Kidney (tissue), 14 donors: ENCODE measurements around the gene ZFAND3. TPM values are rescaled to one million over a fixed set of nuclear protein-coding genes. Genes with fewer than 3 reads are reported as not detected.

Experiments used
- DNase-seq, 5 donors: peaks; one replicate each; pipeline ENCODE4 v3.0.0-alpha.2; 2013 to 2020
- FAIRE-seq: peaks from 2 replicates; lab custom pipeline; 2012; peaks lifted over from hg19 to GRCh38; lab: Jason Lieb, UNC
- H3K27ac ChIP-seq, 2 donors: one replicate each; pipeline ENCODE4 v1.7.0; 2013; ENCODE audit warnings: low read depth in 2 of 2, low read length in 2 of 2, inconsistent platforms in 1 of 2
- H3K27me3 ChIP-seq: one replicate; pipeline ENCODE4 v1.7.1; 2013; ENCODE audit warnings: low read length, inconsistent platforms; ENCODE audit not compliant: control insufficient read depth, insufficient read depth
- H3K36me3 ChIP-seq, 3 donors: one replicate each; pipeline versions ENCODE4 v1.7.0 to v1.7.1; 2013; ENCODE audit warnings: low read length in 3 of 3, control low read depth in 1 of 3, inconsistent platforms in 1 of 3; ENCODE audit not compliant: insufficient read depth in 3 of 3, control insufficient read depth in 2 of 3
- H3K4me1 ChIP-seq, 3 donors: one replicate each; pipeline versions ENCODE4 v1.7.0 to v1.7.1; 2013; ENCODE audit warnings: low read length in 3 of 3, inconsistent platforms in 1 of 3, low read depth in 1 of 3; ENCODE audit not compliant: control insufficient read depth in 2 of 3, insufficient read depth in 2 of 3
- H3K4me3 ChIP-seq, 3 donors: one replicate each; pipeline versions ENCODE4 v1.7.0 to v1.8.1; 2013; ENCODE audit warnings: low read length in 3 of 3, control low read depth in 1 of 3, inconsistent platforms in 1 of 3
- H3K9ac ChIP-seq, 3 donors: one replicate each; pipeline versions ENCODE4 v1.7.0 to v1.7.1; 2013; ENCODE audit warnings: low read length in 3 of 3, control low read depth in 1 of 3, inconsistent platforms in 1 of 3
- H3K9me3 ChIP-seq, 3 donors: one replicate each; pipeline versions ENCODE4 v1.7.0 to v1.7.1; 2013; ENCODE audit warnings: low read length in 3 of 3, control low read depth in 1 of 3, inconsistent platforms in 1 of 3; ENCODE audit not compliant: control insufficient read depth in 2 of 3, insufficient read depth in 1 of 3
- intact Hi-C: fragments of 100-400 bp; cut with DNase I; formaldehyde crosslinking; loops from one replicate; pipeline ENCODE4 v1.11.1; 2022
- polyA plus RNA-seq: library from polyadenylated mRNA; stranded (reverse); fragments of 350-450 nt; fragmentation: Illumina TruSeq; extraction: RNeasy Lipid Tissue Mini Kit (QIAGEN cat#74804); gene quantifications from one replicate; pipeline ENCODE4 v1.2.3, GENCODE V29; 2014; ENCODE audit warnings: low read depth, low replicate concordance; ENCODE audit not compliant: insufficient read depth
- total RNA-seq: library from RNA; stranded (reverse); fragmentation: NEBNext Ultra II Directional; extraction: Animal tissue kit (Norgen Biotek cat#: 25700); gene quantifications from one replicate; pipeline ENCODE4 v1.2.1, GENCODE V29; 2021
- TF ChIP-seq, protein P1 (sequence below): IDR thresholded peaks from 3 replicates; pipeline ENCODE4 v1.5.1; 2012; ENCODE audit warnings: mild to moderate bottlenecking, moderate library complexity, borderline replicate concordance; ENCODE audit not compliant: insufficient read depth; ENCODE audit errors: extremely low read depth
- donor health status: control.
- donor health status: control.
- donor health status: control.
- donor health status: control.
- donor health status: control.
- donor health status: DM: yes; HTN: yes; CAD: no.
- donor health status: Normal renal cell carcinoma (clear cell type).

ZFAND3 gene
- total and polyA plus RNA-seq, 2 donors from 2014 or later = 44.6 to 104 TPM

DNA sequence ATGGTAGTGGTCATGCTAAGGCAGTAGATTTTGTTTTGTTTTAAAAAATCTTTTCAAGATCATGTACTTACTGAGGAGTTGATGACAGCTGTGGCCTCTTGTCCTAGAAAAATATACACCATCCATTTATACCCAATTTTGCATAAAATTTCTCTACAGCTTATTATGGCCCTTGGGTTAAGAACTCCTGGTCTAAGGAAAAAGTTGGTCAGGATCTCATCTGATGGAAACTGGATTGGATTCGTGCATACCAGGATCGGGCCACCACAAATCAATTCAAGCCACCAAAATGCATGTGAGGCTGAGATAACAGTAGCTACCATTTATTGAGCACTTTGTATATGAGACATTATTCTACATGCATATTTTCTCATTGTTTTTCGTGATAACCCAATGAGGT is 244.4 kb downstream of the ZFAND3 start:
- DNase-seq = no peak
- H3K4me1 ChIP-seq = no peaks in the 10 kb centered on the region
- no peak overlapping the region for H3K9ac ChIP-seq
- no peaks in the 10 kb centered on the region for H3K27me3 ChIP-seq
- no peaks in the 10 kb centered on the region for H3K9me3 ChIP-seq
- TF ChIP-seq, protein P1, sequence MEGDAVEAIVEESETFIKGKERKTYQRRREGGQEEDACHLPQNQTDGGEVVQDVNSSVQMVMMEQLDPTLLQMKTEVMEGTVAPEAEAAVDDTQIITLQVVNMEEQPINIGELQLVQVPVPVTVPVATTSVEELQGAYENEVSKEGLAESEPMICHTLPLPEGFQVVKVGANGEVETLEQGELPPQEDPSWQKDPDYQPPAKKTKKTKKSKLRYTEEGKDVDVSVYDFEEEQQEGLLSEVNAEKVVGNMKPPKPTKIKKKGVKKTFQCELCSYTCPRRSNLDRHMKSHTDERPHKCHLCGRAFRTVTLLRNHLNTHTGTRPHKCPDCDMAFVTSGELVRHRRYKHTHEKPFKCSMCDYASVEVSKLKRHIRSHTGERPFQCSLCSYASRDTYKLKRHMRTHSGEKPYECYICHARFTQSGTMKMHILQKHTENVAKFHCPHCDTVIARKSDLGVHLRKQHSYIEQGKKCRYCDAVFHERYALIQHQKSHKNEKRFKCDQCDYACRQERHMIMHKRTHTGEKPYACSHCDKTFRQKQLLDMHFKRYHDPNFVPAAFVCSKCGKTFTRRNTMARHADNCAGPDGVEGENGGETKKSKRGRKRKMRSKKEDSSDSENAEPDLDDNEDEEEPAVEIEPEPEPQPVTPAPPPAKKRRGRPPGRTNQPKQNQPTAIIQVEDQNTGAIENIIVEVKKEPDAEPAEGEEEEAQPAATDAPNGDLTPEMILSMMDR = no peak
- FAIRE-seq = no peak
- no peak overlapping the region for H3K27ac ChIP-seq
- intact Hi-C loops = no loop called here
- H3K36me3 ChIP-seq = peaks cover 6 to 20% (median 11%) of the 10 kb centered on the region in 3 donors
- H3K4me3 ChIP-seq = no peak overlapping the region

DNA sequence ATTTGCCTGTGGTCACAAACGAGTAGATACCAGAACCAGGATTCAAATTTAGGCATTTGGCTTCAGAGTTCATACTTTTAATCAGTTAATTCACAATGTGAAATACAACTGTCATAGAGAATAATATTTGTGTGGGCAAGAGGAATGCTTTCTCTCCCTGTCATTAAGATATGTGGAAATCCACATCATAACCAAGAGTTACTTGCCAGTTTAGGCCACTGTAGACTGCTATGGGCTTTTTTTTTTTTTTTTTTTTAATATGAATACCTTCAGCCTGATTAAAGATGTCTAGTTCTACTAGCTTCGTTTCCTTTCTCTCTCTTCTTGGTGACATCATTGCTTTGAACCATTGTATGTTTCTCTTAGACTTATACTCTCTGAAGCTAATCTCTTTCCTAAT is 244.9 kb downstream of the ZFAND3 start:
- intact Hi-C loops = no loop called here
- no peak for FAIRE-seq
- Histone ChIP-seq H3K9me3 (no peaks in the 10 kb centered on the region), H3K36me3 (peaks cover 6 to 20% (median 11%) of the 10 kb centered on the region in 3 donors), H3K27me3 (no peaks in the 10 kb centered on the region), H3K27ac (no peak overlapping the region), H3K4me1 (no peaks in the 10 kb centered on the region), H3K4me3 (no peak overlapping the region), H3K9ac (no peak overlapping the region)
- TF ChIP-seq, protein P1 = no peak
- DNase-seq = no peak

DNA sequence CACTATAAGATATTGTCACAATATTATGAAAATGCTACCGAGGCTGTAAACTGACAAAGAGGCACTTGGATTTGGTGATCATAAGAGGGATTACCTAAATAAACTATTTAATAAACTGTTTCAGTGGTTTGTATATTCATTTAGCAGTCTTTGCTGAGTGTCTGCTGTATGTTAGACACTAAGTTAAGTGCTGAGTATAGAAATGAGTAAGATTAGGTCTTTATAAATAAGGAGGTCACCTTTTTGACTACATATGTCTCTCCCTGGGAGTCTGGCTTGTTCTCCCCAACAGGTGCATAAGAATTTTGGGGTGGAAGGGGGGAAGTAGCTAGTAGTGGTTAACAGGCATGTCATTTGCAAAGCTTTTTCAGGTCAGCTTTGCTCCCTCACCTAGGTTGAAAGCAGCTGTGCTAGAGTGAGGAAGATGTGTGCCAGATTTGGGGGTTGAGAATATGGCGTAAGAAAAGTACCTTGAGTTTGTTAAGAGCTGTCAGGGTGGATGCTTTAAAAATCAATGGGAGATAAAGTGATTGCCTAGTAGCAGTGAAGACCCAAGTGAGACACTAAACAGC is 246.3 kb downstream of the ZFAND3 start:
- Histone ChIP-seq H3K4me3 (no peak overlapping the region), H3K27me3 (no peaks in the 10 kb centered on the region), H3K27ac (no peak overlapping the region), H3K36me3 (peaks cover 6 to 20% (median 11%) of the 10 kb centered on the region in 3 donors), H3K9me3 (no peaks in the 10 kb centered on the region), H3K9ac (no peak overlapping the region), H3K4me1 (no peaks in the 10 kb centered on the region)
- TF ChIP-seq, protein P1 = no peak
- intact Hi-C loops = no loop called here
- DNase-seq (no peak), FAIRE-seq (no peak)
